Vagina (tissue), 2 donors: Measurements from ENCODE around the gene USP12.

Experiments
- CTCF ChIP-seq, 3 experiments: fragments of 450-650 bp in 2 of 3; fragments of 200-600 bp in 1 of 3; sonication (generic) in 1 of 3; IDR thresholded peaks; one replicate each; pipeline ENCODE4 v1.5.1; 2017 to 2019; ENCODE audit warnings: antibody characterized with exemption in 3 of 3, mild to moderate bottlenecking in 2 of 3, moderate library complexity in 2 of 3
- POLR2A ChIP-seq, 2 donors: fragments of 450-650 bp; IDR thresholded peaks; one replicate each; pipeline ENCODE4 v1.6.1; 2017; ENCODE audit warnings: antibody characterized with exemption in 2 of 2, mild to moderate bottlenecking in 2 of 2, moderate library complexity in 2 of 2
- POLR2AphosphoS5 ChIP-seq, 2 donors: sonication (generic); formaldehyde crosslinking; IDR thresholded peaks; one replicate each; pipeline ENCODE4 v1.9.0; 2017; ENCODE audit warnings: antibody characterized with exemption in 2 of 2, mild to moderate bottlenecking in 2 of 2, low read depth in 1 of 2; ENCODE audit not compliant: insufficient read depth in 1 of 2

GRCh38 chr13:27128825-27129627, 42.6 kb downstream of the USP12 start:
- TF ChIP-seq CTCF (IDR thresholded peaks at IDR 0.05) (no peak), POLR2A (IDR thresholded peaks at IDR 0.05) (no peak), POLR2AphosphoS5 (IDR thresholded peaks at IDR 0.05; ENCODE audit: insufficient read depth in 1 of 2, low read depth in 1 of 2) (no peak)
